ENCODE data around the gene USP4. TPM values are rescaled to one million over a fixed set of nuclear protein-coding genes. Genes with fewer than 3 reads are reported as not detected.
A peak's percentile ranks its signal among the peaks of the same experiment; 100 is the strongest.
"Not testable (repeated sequence)": the region's sequence is repeated elsewhere in the genome, so short reads cannot be mapped to it uniquely, and the experiment has no call there.

Gene USP4
- total RNA-seq, 1 donor from 2014 or later = 71.3 TPM

GRCh38 chr3:49358217-49358883, 18.5 kb upstream of the USP4 start, which contains the start of gene GPX1:
GPX1 (minus strand) TSS chr3:49358353; CDS start chr3:49358278, 75 bp downstream.
- H3K27me3 ChIP-seq (ENCODE audit: low read depth) = no peaks in the 10 kb centered on the region
- DNase-seq = peak; percentile 97
- no peaks in the 10 kb centered on the region for H3K9me3 ChIP-seq
- H3K27ac ChIP-seq = peak within 1 kb of the TSS; percentile 95
- peak; percentile 8 for TF ChIP-seq CTCF (IDR thresholded peaks at IDR 0.05)
- H3K36me3 ChIP-seq = peaks cover 70% of the 10 kb centered on the region
- peak; percentile 95 to 97 for ATAC-seq
- peaks cover 41% of the 10 kb centered on the region for H3K4me1 ChIP-seq
- intact Hi-C loops (cut with DNase I) = no loop called here
- peak within 1 kb of the TSS; percentile 84 for H3K4me3 ChIP-seq

GRCh38 chr3:49357443-49358216, 17.8 kb upstream of the USP4 start:
- intact Hi-C loops (cut with DNase I) = not testable (repeated sequence)

GRCh38 chr3:49357095-49357442, 17.2 kb upstream of the USP4 start:
- ATAC-seq = peak in 1 of 2 donors; percentile 5
- intact Hi-C loops (cut with DNase I) = not testable (repeated sequence)

More at GRCh38 chr3:49357443-49358216, 17.8 kb upstream of the USP4 start:
- H3K27me3 ChIP-seq (ENCODE audit: low read depth); H3K9me3 ChIP-seq: not testable (repeated sequence)
- Histone ChIP-seq H3K27ac (peak overlapping the region; percentile 95), H3K4me3 (peak overlapping the region; percentile 84), H3K4me1 (peaks cover 41% of the 10 kb centered on the region), H3K36me3 (peaks cover 63% of the 10 kb centered on the region)
- ATAC-seq (peak; percentile 62 to 66), DNase-seq (peak; percentile 78)

GRCh38 chr3:49352890-49353421, 13.1 kb upstream of the USP4 start:
- Histone ChIP-seq H3K27ac (peak overlapping the region; percentile 81), H3K36me3 (peaks cover 27% of the 10 kb centered on the region), H3K4me3 (no peak overlapping the region), H3K27me3 (ENCODE audit: low read depth) (no peaks in the 10 kb centered on the region), H3K4me1 (peaks cover 62% of the 10 kb centered on the region), H3K9me3 (no peaks in the 10 kb centered on the region)
- TF ChIP-seq CTCF (IDR thresholded peaks at IDR 0.05) = no peak
- DNase-seq = no peak
- intact Hi-C loops (cut with DNase I) = no loop called here
- no peak for ATAC-seq

More at GRCh38 chr3:49357095-49357442, 17.2 kb upstream of the USP4 start:
- peaks cover 46% of the 10 kb centered on the region for H3K4me1 ChIP-seq
- H3K36me3 ChIP-seq = peaks cover 57% of the 10 kb centered on the region
- H3K9me3 ChIP-seq; DNase-seq; H3K27me3 ChIP-seq (ENCODE audit: low read depth): not testable (repeated sequence)
- H3K27ac ChIP-seq = peak overlapping the region; percentile 95
- peak overlapping the region; percentile 84 for H3K4me3 ChIP-seq

- H3K4me3 ChIP-seq = no peak overlapping the region
- no peaks in the 10 kb centered on the region for H3K9me3 ChIP-seq
- ATAC-seq = no peak
- DNase-seq = no peak
- H3K4me1 ChIP-seq = peaks cover 68% of the 10 kb centered on the region
- H3K27me3 ChIP-seq (ENCODE audit: low read depth) = no peaks in the 10 kb centered on the region
- H3K36me3 ChIP-seq = peaks cover 26% of the 10 kb centered on the region
- TF ChIP-seq CTCF (IDR thresholded peaks at IDR 0.05) = no peak
- intact Hi-C loops (cut with DNase I) = no loop called here
- H3K27ac ChIP-seq = peak overlapping the region; percentile 81
Observed at GRCh38 chr3:49352281-49352680, 12.4 kb upstream of the USP4 start.

- Histone ChIP-seq H3K9me3 (no peaks in the 10 kb centered on the region), H3K4me1 (peaks cover 69% of the 10 kb centered on the region), H3K36me3 (peaks cover 19% of the 10 kb centered on the region), H3K27me3 (ENCODE audit: low read depth) (no peaks in the 10 kb centered on the region), H3K27ac (peak overlapping the region; percentile 81), H3K4me3 (peak overlapping the region; percentile 5)
- ATAC-seq (peak; percentile 24 to 43), DNase-seq (no peak)
- TF ChIP-seq CTCF (IDR thresholded peaks at IDR 0.05) = no peak
- intact Hi-C loops (cut with DNase I) = no loop called here
Observed at GRCh38 chr3:49351521-49352011, 11.7 kb upstream of the USP4 start.

All from lower lobe of right lung (tissue), 2 donors.